OCI-LY7 (cell line): Measurements from ENCODE around the gene SEMA3E.

ENCODE experiments used
- EZH2phosphoT487 ChIP-seq: fragments of 200-600 bp; sonication (generic); IDR thresholded peaks from 2 replicates; pipeline ENCODE4 v1.6.1; 2018; ENCODE audit warnings: low read depth, borderline replicate concordance, mild to moderate bottlenecking, mixed run types, antibody characterized with exemption, low read length, moderate library complexity, mixed read lengths
- TF ChIP-seq, protein P1 (sequence below): fragments of 200-600 bp; sonication (generic); conservative IDR thresholded peaks from 2 replicates; pipeline ENCODE4 v1.5.1; 2014; ENCODE audit warnings: mild to moderate bottlenecking, antibody characterized with exemption, low read length, moderate library complexity, mixed read lengths

DNA sequence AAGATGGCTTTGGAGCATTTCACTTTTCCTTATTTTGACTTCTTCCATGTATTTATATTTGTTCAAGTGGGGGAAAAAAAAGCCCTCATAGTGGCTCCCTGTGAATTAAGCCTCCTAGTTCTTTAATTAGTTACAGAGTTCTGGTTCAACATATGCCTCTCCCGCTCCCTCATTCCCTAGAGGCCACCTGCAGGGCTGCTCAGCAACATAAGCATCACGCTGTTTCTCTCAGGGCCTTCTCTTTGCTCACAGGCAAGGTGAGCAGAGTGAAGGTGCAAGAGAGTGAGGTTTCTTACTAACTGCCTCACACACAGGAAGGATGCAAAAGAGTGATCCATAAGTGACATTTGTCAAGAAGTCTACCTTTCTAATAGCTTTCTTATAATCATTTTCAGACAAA is 196.7 kb downstream of the SEMA3E start:
- TF ChIP-seq, protein P1, sequence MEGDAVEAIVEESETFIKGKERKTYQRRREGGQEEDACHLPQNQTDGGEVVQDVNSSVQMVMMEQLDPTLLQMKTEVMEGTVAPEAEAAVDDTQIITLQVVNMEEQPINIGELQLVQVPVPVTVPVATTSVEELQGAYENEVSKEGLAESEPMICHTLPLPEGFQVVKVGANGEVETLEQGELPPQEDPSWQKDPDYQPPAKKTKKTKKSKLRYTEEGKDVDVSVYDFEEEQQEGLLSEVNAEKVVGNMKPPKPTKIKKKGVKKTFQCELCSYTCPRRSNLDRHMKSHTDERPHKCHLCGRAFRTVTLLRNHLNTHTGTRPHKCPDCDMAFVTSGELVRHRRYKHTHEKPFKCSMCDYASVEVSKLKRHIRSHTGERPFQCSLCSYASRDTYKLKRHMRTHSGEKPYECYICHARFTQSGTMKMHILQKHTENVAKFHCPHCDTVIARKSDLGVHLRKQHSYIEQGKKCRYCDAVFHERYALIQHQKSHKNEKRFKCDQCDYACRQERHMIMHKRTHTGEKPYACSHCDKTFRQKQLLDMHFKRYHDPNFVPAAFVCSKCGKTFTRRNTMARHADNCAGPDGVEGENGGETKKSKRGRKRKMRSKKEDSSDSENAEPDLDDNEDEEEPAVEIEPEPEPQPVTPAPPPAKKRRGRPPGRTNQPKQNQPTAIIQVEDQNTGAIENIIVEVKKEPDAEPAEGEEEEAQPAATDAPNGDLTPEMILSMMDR: no peak
- TF ChIP-seq EZH2phosphoT487: no peak
